ENCODE data around the gene TMEM97.

- TF ChIP-seq CTCF (IDR thresholded peaks at IDR 0.05) (no peak), POLR2A (IDR thresholded peaks at IDR 0.05) (no peak), EP300 (IDR thresholded peaks at IDR 0.05) (no peak)
Observed at GRCh38 chr17:28372203-28372944, 53.4 kb downstream of the TMEM97 start.

Data from ovary (tissue), 3 donors.